ENCODE data around the gene UBE2U.
A peak's percentile ranks its signal among the peaks of the same experiment; 100 is the strongest.
"Not testable (repeated sequence)": the region's sequence is repeated elsewhere in the genome, so short reads cannot be mapped to it uniquely, and the experiment has no call there.

The UBE2U gene

GRCh38 chr1:64241069-64241468 is 37.6 kb downstream of the UBE2U start:
- no peak for DNase-seq

GRCh38 chr1:64242895-64243756 is 39.7 kb downstream of the UBE2U start:
- DNase-seq: peak; percentile 15

- no peak for DNase-seq
Measured at GRCh38 chr1:64243757-64244080, 40.3 kb downstream of the UBE2U start.

- no peak for DNase-seq
Measured at GRCh38 chr1:64245495-64245894, 42.1 kb downstream of the UBE2U start.

GRCh38 chr1:64246294-64246917 is 43.0 kb downstream of the UBE2U start:
- peak; percentile 50 for DNase-seq

- DNase-seq: no peak
Measured at GRCh38 chr1:64248065-64248464, 44.6 kb downstream of the UBE2U start.

GRCh38 chr1:64250472-64250871 is 47.0 kb downstream of the UBE2U start:
- not testable (repeated sequence) for DNase-seq

GRCh38 chr1:64251971-64252370 is 48.5 kb downstream of the UBE2U start:
- no peak for DNase-seq

- DNase-seq: not testable (repeated sequence)
Measured at GRCh38 chr1:64257233-64257632, 53.8 kb downstream of the UBE2U start.

- not testable (repeated sequence) for DNase-seq
Measured at GRCh38 chr1:64258444-64258843, 55.0 kb downstream of the UBE2U start.

GRCh38 chr1:64263335-64263734 is 59.9 kb downstream of the UBE2U start:
- no peak for DNase-seq

GRCh38 chr1:64263856-64264255 is 60.4 kb downstream of the UBE2U start:
- no peak for DNase-seq

GRCh38 chr1:64265141-64265540 is 61.7 kb downstream of the UBE2U start:
- DNase-seq: no peak

GRCh38 chr1:64266991-64267390 is 63.6 kb downstream of the UBE2U start:
- no peak for DNase-seq

- DNase-seq: peak; percentile 67
Measured at GRCh38 chr1:64268653-64269557, 65.5 kb downstream of the UBE2U start.

- no peak for DNase-seq
Measured at GRCh38 chr1:64269558-64269884, 66.1 kb downstream of the UBE2U start.

GRCh38 chr1:64280001-64280400 is 76.6 kb downstream of the UBE2U start:
- no peak for DNase-seq

GRCh38 chr1:64282351-64282750 is 78.9 kb downstream of the UBE2U start:
- DNase-seq: no peak

- no peak for DNase-seq
Measured at GRCh38 chr1:64287071-64287470, 83.6 kb downstream of the UBE2U start.

GRCh38 chr1:64290420-64290819 is 87.0 kb downstream of the UBE2U start:
- no peak for DNase-seq

- DNase-seq: no peak
Measured at GRCh38 chr1:64291931-64292330, 88.5 kb downstream of the UBE2U start.

- DNase-seq: no peak
Measured at GRCh38 chr1:64292399-64292798, 89.0 kb downstream of the UBE2U start.

- no peak for DNase-seq
Measured at GRCh38 chr1:64293820-64294219, 90.4 kb downstream of the UBE2U start.

GRCh38 chr1:64295136-64295535 is 91.7 kb downstream of the UBE2U start:
- no peak for DNase-seq

All from activated CD4-positive, alpha-beta T cell treated with anti-CD3 and anti-CD28 coated beads, Interleukin-10, Interleukin-2, amounts not matched to agents 100 ng/mL and 50 ng/mL, durations not matched to agents 16 hours and 8 hours (primary cell).